RWPE1 (cell line): ENCODE data around the gene WNT3A.

ENCODE experiments used
- CTCF ChIA-PET: fragments of 350-600 bp; sonication (Branson Sonifier 250); formaldehyde crosslinking; extraction: SDS; loops from one replicate; lab custom pipeline; 2021; lab: Yijun Ruan, JAX
- POLR2A ChIA-PET: fragments of 400-600 bp; formaldehyde crosslinking; extraction: SDS; loops from one replicate; lab custom pipeline; 2020; ENCODE audit warnings: antibody characterized with exemption; ENCODE audit not compliant: low non-redundant PET; lab: Yijun Ruan, JAX
- DNase-seq: peaks from one replicate; pipeline ENCODE4 v3.0.0; 2012; ENCODE audit warnings: low spot score
- H3K27ac ChIP-seq: fragments of 450-650 bp; 2 replicates; pipeline ENCODE4 v1.5.1; 2017
- CTCF ChIP-seq: fragments of 450-650 bp; conservative IDR thresholded peaks from 2 replicates; pipeline ENCODE4 v1.5.1; 2017; ENCODE audit warnings: low read depth, mild to moderate bottlenecking

Gene WNT3A

GRCh38 chr1:228007049-228007800, 427 bp downstream of the WNT3A start:
- DNase-seq, result peak; percentile 40
- TF ChIP-seq CTCF, result no peak
- ChIA-PET POLR2A (interaction anchor here (0.6 kb wide), 1 partner anchor 1069 kb away, joined by 3 read pairs; no protein-coding TSS in a partner anchor), CTCF (interaction anchor here (0.7 kb wide), 1 partner anchor 67 kb away, joined by 3 read pairs; no protein-coding TSS in a partner anchor)
- peak overlapping the region; percentile 52 for H3K27ac ChIP-seq

GRCh38 chr1:228007801-228008341, 1.1 kb downstream of the WNT3A start:
- no peak for TF ChIP-seq CTCF
- ChIA-PET POLR2A (no interaction called here), CTCF (no interaction called here)
- H3K27ac ChIP-seq, result peak overlapping the region; percentile 52
- no peak for DNase-seq

- POLR2A ChIA-PET, result no interaction called here
- no peak for TF ChIP-seq CTCF
- no peak for DNase-seq
- CTCF ChIA-PET, result no interaction called here
- H3K27ac ChIP-seq, result 0 out of 2 replicates have a peak overlapping the region, but pooled peaks have one; percentile 52
These were observed 1.8 kb downstream of the WNT3A start for GRCh38 chr1:228008391-228009115.

GRCh38 chr1:228009116-228009827, 2.5 kb downstream of the WNT3A start:
- POLR2A ChIA-PET, result no interaction called here
- CTCF ChIA-PET, result interaction anchor here (0.6 kb wide), 1 partner anchor 10 kb away, joined by 4 read pairs; no protein-coding TSS in a partner anchor
- no peak for TF ChIP-seq CTCF
- peak overlapping the region; percentile 52 for H3K27ac ChIP-seq
- DNase-seq, result no peak

GRCh38 chr1:228009828-228010775, 3.3 kb downstream of the WNT3A start:
- CTCF ChIA-PET, result interaction anchor here (0.6 to 1.2 kb wide), 2 partner anchors 11 kb away, joined by 4 to 6 read pairs; no protein-coding TSS in a partner anchor

More at GRCh38 chr1:228009828-228010775, 3.3 kb downstream of the WNT3A start:
- POLR2A ChIA-PET, result no interaction called here
- DNase-seq, result no peak
- TF ChIP-seq CTCF, result no peak
- H3K27ac ChIP-seq, result peak overlapping the region; percentile 52
